T follicular helper cell (primary cell): ENCODE data around the gene C1orf105.
"Not testable (repeated sequence)": the region's sequence is repeated elsewhere in the genome, so short reads cannot be mapped to it uniquely, and the experiment has no call there.

ENCODE experiments used
- DNase-seq: peaks from one replicate; pipeline ENCODE4 v3.0.0-alpha.2; 2020; ENCODE audit warnings: low read depth

C1orf105 gene

DNA sequence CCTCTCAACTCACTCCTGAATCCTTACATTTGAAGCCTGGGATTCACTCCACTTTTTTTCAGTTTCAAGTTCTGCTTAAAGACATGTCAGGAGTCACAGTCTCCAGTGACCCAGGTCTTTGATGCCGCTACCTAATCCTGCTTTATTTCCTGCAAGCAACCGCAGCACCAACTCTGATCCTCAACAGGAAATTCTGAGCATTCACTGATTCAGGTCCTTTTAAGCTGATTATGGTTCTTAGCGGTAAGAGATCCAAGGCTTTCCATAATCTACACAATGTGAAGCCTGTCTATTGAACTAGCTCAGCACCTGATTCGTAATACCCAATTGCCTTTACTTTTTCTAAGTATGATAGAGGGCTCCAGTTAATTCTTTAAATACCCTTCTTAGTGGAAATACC is 67.1 kb downstream of the C1orf105 start:
- no peak for DNase-seq

DNA sequence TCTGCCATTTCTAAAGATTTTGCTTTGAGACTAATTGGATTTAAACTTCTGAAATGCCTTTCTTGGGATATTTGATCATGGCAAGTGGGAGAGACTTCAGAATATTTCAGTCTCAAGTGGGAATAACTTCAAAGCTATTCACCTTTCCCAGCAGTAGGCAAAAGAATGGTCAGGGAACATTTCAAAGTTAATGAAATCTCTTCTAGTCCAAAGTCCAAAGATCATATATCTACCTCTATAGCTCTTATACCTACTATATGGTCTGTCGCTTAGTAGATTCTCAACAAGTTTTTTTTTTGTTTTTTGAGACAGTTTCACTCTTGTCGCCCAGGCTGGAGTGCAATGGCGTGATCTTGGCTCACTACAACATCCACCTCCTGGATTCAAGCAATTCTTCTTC is 67.9 kb downstream of the C1orf105 start:
- DNase-seq, result no peak

DNA sequence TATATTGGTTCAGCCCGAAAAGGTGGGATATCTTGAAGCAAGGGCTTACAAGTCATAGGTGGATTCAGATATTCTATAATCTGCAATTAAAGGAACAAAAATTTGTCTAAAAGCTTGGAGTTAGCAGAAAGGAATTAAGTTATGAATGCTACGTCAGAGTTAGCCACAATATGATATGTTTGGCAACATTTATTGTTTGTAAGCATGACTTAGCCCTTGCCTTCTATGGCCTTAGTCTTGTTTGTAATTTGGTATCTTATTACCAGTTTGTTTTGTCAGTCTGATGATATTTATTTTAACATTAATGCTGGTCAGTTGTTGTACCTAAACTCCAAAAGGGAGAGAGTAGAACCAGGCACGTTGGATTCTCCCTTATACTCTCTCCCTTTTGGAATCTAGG is 69.4 kb downstream of the C1orf105 start:
- no peak for DNase-seq

DNA sequence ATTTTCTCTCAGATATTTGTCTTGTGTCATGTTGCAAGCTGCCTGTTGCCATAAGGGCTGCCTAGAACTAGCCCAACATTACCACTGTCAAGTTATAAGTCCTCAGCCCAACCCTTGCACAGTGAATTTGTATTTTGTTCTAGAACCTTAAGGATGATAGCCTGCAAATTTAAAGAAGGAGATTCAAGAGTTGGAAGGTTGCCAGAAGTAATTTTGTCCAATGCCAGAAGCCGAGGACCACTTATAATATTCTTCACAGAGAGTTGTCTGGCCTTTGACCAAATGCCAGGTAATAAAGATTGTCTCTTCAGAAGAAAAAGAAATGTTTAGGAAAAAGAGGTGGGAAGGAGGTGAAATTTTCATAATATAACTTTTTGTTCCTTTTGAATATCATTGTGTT is 71.9 kb downstream of the C1orf105 start:
- DNase-seq, result no peak

DNA sequence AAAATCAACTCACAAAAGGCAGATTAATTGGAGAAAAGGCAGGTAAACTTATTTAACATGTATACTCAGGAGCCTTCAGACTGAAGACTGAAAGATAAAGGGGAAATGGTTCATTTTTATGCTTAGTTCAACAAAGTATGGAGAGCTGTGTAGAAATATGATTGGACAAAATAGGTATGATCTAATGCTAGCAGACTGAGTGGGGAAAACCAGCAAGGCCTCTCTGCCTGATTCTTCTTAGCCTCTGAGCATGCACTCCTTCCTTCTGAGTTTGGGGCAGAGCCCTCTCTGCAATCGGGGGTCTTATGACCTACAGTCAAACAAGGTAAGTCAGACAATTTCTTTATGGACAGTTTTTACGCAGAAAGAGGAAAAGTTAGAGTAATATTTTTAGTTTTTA is 73.7 kb downstream of the C1orf105 start:
- no peak for DNase-seq

DNA sequence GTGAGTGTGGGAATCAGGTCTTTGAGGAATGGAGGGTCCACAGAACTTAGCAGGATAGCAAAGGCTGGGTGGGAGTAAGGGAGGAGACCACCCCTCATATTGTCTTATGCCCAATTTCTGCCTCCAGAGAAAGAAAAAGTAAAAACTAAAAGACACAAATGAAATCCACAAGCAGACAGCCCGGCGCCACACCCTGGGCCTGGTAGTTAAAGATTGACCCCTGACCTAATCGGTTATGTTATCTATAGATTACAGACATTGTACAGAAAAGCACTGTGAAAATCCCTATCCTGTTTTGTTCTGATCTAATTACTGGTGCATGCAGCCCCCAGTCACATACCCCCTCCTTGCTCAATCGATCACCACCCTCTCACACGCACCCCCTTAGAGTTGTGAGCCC is 75.6 kb downstream of the C1orf105 start:
- DNase-seq, result not testable (repeated sequence)

DNA sequence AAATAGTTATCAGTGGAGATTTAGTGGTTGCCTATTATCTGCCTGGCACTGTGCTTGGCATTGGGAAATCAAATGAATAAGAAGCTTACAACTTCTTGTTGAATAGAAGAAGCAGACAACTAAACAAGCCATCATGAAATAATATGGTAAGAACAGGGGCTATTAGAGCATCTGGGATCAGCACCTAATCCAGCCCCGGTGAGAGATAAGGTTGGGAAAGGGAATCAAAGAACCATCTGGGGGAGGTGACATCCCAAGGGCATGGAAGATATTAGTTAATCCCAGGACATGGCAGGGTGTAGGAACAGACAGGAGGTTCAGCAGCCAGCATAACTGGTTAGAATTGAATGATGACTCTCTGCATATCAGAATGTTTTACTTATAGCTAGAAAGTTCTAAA is 76.2 kb downstream of the C1orf105 start:
- DNase-seq, result no peak

DNA sequence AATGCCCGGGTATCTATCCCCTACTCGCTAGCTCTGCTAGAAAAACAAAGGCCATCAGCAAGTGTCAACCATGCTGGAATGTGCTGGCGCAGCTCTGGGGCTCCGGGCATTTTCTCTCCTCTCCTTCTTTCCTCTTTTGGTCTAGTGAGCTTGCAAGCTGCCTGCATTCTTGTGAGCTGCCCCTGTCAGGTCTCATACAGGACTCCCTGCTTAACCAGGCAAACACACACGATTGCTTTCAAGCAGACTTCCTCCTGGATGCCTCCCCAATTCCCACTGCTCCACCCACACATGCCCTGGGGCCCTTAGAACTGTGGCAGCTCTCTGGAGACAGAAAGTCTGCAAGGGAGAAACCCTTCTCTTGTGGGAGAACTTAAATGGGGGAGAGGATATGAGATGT is 76.7 kb downstream of the C1orf105 start:
- DNase-seq, result no peak

DNA sequence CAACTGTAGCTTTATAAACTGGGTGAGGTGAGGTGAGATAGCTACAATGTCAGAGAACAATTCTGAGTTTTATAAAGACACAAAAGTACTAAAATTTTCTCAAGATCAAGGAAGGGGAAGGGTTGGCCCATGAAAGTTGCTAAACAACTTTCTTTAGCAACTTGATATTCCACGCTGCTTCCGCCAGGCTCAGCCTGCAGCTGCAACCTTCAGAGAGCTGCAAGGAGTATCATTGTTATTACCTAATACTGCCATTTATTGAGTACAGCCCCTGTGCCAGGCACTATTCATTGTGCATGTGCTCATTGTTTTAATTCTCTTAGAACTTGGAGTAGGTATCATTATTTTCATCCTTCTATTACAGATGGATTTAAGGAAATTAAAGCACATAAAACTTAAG is 78.4 kb downstream of the C1orf105 start:
- DNase-seq, result no peak

DNA sequence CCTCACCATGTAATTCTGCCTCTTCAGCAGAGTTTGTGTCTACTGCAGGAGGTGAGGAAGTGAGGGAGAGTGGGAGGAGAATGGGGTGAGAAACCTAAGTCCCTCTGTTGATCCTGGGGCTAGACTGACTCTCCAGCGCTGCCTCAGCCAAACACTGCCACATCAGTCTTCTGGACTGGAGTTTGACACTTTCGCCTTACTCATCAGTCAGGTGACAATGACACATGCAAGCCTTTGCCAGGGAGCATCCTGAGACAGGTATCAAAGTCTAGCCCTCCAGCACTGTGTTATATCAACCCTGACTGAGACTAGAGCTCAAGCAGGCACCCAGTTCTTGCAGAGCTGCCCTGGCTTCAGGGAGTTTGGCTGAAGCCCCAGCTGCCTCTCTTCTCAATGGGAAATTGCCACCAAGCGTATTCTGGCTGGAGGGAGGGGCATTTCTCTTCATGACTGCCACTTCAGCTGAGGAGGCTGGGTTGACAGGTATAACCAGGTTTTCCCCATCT is 79.2 kb downstream of the C1orf105 start:
- DNase-seq, result no peak

DNA sequence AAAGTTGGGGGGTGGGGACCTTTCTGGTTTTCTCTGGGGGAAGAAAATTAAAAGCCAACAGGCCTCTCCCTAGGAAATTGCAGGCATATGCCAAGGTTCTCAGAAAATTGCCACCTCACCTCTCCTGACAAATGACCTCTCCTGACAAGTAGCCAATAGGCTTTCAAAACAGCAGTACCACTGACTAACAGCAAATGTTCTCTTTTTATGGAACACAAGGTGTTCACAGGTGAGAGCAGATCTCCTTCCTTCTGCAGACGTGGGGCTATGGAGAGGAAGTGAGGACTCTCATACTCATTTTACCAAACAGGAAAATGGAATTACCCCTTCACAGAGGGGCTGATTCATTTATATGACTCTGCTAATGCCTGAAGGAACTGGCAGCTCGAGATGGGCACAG is 79.7 kb downstream of the C1orf105 start:
- no peak for DNase-seq

DNA sequence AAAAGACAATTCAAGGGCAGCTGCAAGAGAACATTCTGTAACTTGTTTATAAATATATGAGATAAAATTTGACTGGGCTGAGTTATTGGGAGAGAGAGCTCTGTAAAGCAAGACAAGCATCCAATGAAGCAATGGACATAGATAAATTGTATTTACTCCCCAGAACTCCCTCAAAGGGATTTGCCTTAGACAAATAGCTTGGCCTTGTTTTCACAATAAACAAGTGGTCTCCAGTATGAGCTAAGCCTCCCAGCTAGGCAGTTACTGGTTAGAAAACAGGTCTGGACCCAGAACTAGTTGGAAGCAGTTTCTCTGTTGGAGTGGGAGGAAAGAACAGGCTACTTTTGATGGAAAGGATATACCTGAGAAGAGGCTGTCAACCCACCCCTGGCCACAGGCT is 87.3 kb downstream of the C1orf105 start:
- DNase-seq, result no peak

DNA sequence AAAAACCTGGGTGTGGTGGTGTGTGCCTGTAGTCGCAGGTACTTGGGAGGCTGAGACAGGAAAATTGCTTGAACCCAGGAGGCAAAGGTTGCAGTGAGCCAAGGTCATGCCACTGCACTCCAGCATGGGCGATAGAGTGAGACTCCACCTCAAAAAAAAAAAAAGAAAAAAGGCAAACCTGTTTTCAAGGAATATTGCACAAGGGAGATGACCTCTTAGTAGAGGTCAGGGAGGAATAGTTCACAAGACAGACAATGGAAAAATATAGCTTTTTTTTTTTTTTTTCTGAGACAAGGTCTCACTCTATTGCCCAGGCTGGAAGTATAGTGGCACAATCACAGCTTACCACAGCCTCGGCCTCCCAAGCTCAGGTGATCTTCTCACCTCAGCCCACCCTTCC is 90.0 kb downstream of the C1orf105 start:
- no peak for DNase-seq

DNA sequence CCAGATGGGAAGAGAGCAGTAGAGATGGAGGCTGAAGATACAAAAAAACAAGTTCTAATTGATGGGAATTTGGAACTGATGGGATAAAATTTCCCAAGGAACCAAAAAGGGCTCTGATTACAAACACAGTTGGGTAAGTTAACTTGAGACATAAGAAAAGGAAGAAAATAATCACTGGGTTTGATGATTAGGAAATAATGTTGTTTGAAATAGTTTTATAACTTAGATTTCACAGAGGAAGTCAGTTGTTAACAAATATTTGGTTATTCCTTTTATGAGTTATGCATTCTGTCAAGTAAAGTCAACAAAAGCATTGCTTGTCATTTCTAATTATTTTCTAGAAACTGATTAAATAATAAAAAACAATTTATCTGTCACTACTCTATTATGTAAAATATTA is 92.1 kb downstream of the C1orf105 start:
- no peak for DNase-seq

DNA sequence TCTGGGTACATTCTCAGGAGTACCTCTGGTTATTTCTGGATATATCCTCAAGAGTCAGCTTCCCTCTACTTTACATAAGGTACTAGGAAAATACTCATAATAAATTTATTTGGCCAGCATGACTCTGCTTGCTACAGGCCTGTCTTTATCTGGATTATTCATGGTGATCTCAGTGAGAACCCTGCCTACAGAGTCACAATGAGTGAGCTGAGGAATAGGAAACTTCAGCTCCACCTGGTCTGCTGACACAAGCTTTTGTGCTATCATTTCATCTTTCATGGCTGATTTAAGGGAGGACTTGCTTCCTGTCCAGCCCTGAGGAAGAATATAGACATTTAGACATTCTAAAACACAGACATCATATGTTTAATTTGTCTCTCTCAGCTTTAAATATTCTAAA is 93.0 kb downstream of the C1orf105 start:
- no peak for DNase-seq

DNA sequence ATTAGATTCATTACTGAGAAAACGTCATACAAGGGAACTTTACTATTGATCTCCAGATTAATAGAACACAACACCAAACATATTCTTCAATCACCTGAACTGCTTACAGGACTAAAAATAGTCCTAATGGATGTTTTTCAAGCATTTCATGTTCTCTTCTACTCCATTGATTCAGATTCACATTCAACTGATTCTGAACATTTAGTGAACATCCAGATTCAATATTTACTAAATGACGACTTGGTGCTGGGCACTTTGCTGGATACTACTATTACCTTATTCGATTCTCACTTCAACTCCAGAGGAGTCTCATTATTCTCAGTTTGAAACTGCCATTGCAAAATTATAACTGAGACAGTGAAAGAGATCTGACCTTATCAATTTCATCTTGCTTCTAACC is 93.6 kb downstream of the C1orf105 start:
- no peak for DNase-seq

DNA sequence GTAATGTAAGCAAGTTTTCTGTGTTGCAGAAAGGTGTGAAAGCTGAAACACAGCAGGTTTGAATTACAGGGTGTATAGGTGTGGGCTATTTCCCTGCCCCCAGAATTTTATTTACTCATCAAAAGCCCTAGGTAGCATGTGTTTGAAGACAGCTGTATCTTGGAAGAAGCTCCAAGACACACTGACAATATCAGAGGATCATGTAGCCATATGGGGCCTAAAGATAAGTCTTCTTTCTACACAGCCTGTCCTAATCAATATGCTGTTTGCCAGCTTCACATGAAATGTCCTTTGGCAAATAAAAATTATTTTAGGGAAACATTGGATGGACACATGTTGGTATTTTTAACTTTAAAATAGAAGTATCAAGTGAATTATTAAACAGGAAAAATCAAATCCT is 95.0 kb downstream of the C1orf105 start:
- DNase-seq, result no peak

DNA sequence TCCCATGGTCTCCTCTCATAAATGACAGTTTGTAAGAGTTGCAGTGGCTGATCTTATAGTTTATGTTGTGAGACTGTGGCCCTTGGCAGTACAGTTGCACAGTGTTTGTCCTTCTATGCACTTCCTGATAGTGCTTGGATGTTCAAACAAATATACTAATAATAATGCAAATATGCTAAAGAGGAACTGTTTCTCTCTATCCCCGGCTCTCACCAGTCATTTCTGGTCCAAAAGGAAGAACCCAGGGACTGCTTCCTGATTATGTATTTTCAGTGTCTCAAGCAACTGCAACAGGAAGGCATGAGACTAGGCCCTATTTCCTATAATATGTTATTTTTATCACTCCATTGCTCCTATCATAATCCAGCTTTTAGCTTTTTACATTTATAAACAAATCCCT is 95.4 kb downstream of the C1orf105 start:
- no peak for DNase-seq

DNA sequence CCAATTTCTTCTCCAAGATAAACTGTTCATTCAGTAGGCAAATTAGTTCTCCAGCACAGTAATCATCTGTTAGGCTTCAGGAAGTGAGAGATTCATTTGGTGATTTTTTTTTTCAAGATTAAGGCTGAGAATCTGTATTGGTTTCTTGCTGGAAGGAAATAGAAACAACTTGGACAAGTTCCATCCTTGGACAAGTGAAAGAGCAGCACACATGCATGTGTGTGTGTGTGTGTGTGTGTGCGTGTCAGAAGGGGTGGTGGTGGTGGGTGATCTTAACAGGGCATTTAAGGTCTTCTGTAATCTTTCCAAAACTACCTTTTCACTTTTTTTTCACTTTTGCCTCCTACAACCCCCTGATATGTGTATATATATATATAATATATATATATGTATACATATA is 96.6 kb downstream of the C1orf105 start:
- DNase-seq, result no peak

DNA sequence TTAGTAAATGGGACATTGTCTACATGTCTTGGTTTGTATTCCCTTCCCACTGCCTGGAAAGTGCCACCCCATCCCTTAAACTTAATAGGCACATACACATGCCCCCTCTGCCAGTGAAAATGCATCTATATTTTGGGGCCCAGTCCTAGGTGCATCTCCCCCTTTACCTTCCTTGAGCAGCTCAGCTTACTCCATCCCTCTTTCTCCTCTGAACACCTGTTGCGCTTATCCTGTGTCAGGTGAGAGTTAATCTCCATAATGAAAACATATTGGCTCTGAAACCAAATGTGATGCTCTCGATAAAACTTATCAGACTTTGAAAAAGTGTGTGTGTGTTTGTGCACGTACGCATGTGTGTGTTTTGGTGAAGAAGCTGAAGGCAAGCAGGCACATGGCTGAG is 97.1 kb downstream of the C1orf105 start:
- no peak for DNase-seq
